ENCODE data around the gene RCSD1.

- no peak for TF ChIP-seq POLR2A (IDR thresholded peaks at IDR 0.05; ENCODE audit: low read depth, low read length)
- TF ChIP-seq POLR2AphosphoS5 (IDR thresholded peaks at IDR 0.05; ENCODE audit: low read depth, low read length) = no peak
- TF ChIP-seq TAF1 (IDR thresholded peaks at IDR 0.05; ENCODE audit: borderline replicate concordance, low read depth, low read length) = no peak
These were observed 51.0 kb downstream of the RCSD1 start for GRCh38 chr1:167681024-167681423.

Measured in GM12892 (cell line).